ENCODE data around the gene EDARADD. TPM values are rescaled to one million over a fixed set of nuclear protein-coding genes. Genes with fewer than 3 reads are reported as not detected.

The EDARADD gene
- total and polyA plus RNA-seq, 2 of the 13 experiments (the other 11 are each of a cell fraction or from before 2014, with no cell fraction given): 0.03 TPM; not detected in 1

GRCh38 chr1:236395230-236395946, 1.3 kb downstream of the EDARADD start (continued):
- TF ChIP-seq PRDM10 (CRISPR knock-in tag; IDR thresholded peaks at IDR 0.05; ENCODE audit: low read depth) (no peak), ZBTB4 (CRISPR knock-in tag; IDR thresholded peaks at IDR 0.05; ENCODE audit: borderline replicate concordance) (no peak), DZIP1 (CRISPR knock-in tag; IDR thresholded peaks at IDR 0.05) (no peak), ZNF329 (CRISPR knock-in tag; IDR thresholded peaks at IDR 0.05; ENCODE audit: low read depth) (no peak), ZNF496 (CRISPR knock-in tag; IDR thresholded peaks at IDR 0.05; ENCODE audit: insufficient replicate concordance) (no peak)

Measured in HepG2 (cell line).